Panc1 (cell line): ENCODE results near the gene KCTD13. TPM values are rescaled to one million over a fixed set of nuclear protein-coding genes. Genes with fewer than 3 reads are reported as not detected.

ENCODE experiments used
- ATAC-seq: fragments of 200-7000 bp; cut with Tn5 transposase; 2 replicates; pipeline ENCODE4 v1.9.1; 2020; ENCODE audit warnings: mild to moderate bottlenecking, moderate library complexity
- BruUV-seq: library from RNA; stranded (reverse); fragments of 400-500 nt; replicated peaks from 2 replicates; lab custom pipeline; 2021; lab: Mats Ljungman, UMichigan
- CTCF ChIA-PET: fragments of 300-600 bp; sonication (Branson Sonifier 250); formaldehyde crosslinking; loops from one replicate; lab custom pipeline; 2022; ENCODE audit warnings: antibody characterized with exemption; lab: Charles Lee
- POLR2A ChIA-PET: fragments of 300-600 bp; sonication (Branson Sonifier 250); formaldehyde crosslinking; loops from one replicate; lab custom pipeline; 2022; ENCODE audit warnings: antibody characterized with exemption; lab: Charles Lee
- DNase-seq: peaks from one replicate; pipeline ENCODE4 v3.0.0-alpha.2; 2010; ENCODE audit warnings: low read depth, low spot score
- H3K27ac ChIP-seq: 2 replicates; pipeline ENCODE4 v1.5.1; 2011; ENCODE audit warnings: mild to moderate bottlenecking, low read length, inconsistent platforms
- H3K27me3 ChIP-seq: fragments of 200-500 bp; sonication (Bioruptor generic); 2 replicates; pipeline ENCODE4 v1.6.0; 2014; ENCODE audit warnings: low read length, inconsistent platforms; ENCODE audit not compliant: control insufficient read depth, insufficient read depth
- H3K36me3 ChIP-seq: fragments of 200-500 bp; sonication (Bioruptor generic); 2 replicates; pipeline ENCODE4 v1.5.1; 2014; ENCODE audit warnings: inconsistent platforms, mild to moderate bottlenecking, low read length, moderate library complexity; ENCODE audit not compliant: control insufficient read depth, insufficient read depth
- H3K4me1 ChIP-seq: 2 replicates; pipeline ENCODE4 v1.5.1; 2011; ENCODE audit warnings: inconsistent platforms, mild to moderate bottlenecking, low read length, moderate library complexity; ENCODE audit not compliant: control insufficient read depth, insufficient read depth
- H3K4me3 ChIP-seq, 2 experiments: 2 replicates each; pipeline ENCODE4 v1.5.1; 2011 to 2012; ENCODE audit warnings: low read depth in 2 of 2, low read length in 2 of 2, mild to moderate bottlenecking in 2 of 2, inconsistent platforms in 1 of 2, moderate library complexity in 1 of 2
- H3K9me3 ChIP-seq: fragments of 200-500 bp; sonication (Bioruptor generic); 2 replicates; pipeline ENCODE4 v1.5.1; 2014; ENCODE audit warnings: low read depth, mild to moderate bottlenecking, inconsistent platforms, low read length, moderate library complexity; ENCODE audit not compliant: control insufficient read depth, insufficient read depth
- POLR2AphosphoS5 ChIP-seq: IDR thresholded peaks from 2 replicates; pipeline ENCODE4 v1.6.1; 2012; ENCODE audit warnings: mild to moderate bottlenecking, low read depth, low read length, moderate library complexity
- SIN3A ChIP-seq: IDR thresholded peaks from 2 replicates; pipeline ENCODE4 v1.6.1; 2012; ENCODE audit warnings: low read depth, mild to moderate bottlenecking, low read length, moderate library complexity, borderline replicate concordance; ENCODE audit not compliant: insufficient read depth
- TCF7L2 ChIP-seq: IDR thresholded peaks from 2 replicates; pipeline ENCODE4 v1.6.1; 2011; ENCODE audit warnings: mild to moderate bottlenecking, low read depth, low read length, inconsistent platforms
- in situ Hi-C: cut with HindIII; loops from 2 replicates; pipeline ENCODE4 v1.10.0; 2016; ENCODE audit warnings: low sequenced_read_pairs, low pct_unique_long_range_greater_than_20kb
- intact Hi-C: fragments of 100-400 bp; cut with micrococcal nuclease; formaldehyde crosslinking; loops from one replicate; pipeline ENCODE4 v1.10.0; 2022; ENCODE audit not compliant: unreplicated experiment
- total RNA-seq: library from RNA; stranded (reverse); gene quantifications from one replicate; pipeline ENCODE4 v1.2.1, GENCODE V29; 2021; ENCODE audit not compliant: unreplicated experiment
- TF ChIP-seq, protein P1 (sequence below): fragments of 450-650 bp; IDR thresholded peaks from 2 replicates; pipeline ENCODE4 v1.5.1; 2017; ENCODE audit warnings: mild to moderate bottlenecking
- TF ChIP-seq, protein P2 (sequence below), 2 experiments: IDR thresholded peaks; 2 replicates each; pipeline ENCODE4 v1.6.1; 2011 to 2012; ENCODE audit warnings: low read depth in 2 of 2, control low read depth in 1 of 2, low read length in 1 of 2, mild to moderate bottlenecking in 1 of 2, moderate library complexity in 1 of 2; ENCODE audit not compliant: insufficient read depth in 1 of 2

Gene KCTD13
- total RNA-seq, 1 experiment from 2014 or later, result 45.7 TPM

GRCh38 chr16:29963021-29963743 lies 37.2 kb upstream of the KCTD13 start:
- intact Hi-C loops (no loop called here), in situ Hi-C loops (no loop called here)
- POLR2A ChIA-PET, result interaction anchor here (1.3 kb wide), 1 partner anchor 10 kb away, joined by 3 read pairs; the partner anchor contains the start of gene TAOK2
- CTCF ChIA-PET, result no interaction called here
- Histone ChIP-seq H3K36me3 (peaks cover 3% of the 10 kb centered on the region; the same call in 1 of the 2 replicates), H3K27me3 (no peaks in the 10 kb centered on the region), H3K4me1 (peaks cover 15% of the 10 kb centered on the region), H3K4me3 (peak overlapping the region; percentile 69 to 72), H3K9me3 (no peaks in the 10 kb centered on the region), H3K27ac (peak overlapping the region; percentile 94)
- DNase-seq (no peak), ATAC-seq (no peak)
- TF ChIP-seq TCF7L2, result no peak
- no peak for TF ChIP-seq POLR2AphosphoS5
- TF ChIP-seq, protein P1, sequence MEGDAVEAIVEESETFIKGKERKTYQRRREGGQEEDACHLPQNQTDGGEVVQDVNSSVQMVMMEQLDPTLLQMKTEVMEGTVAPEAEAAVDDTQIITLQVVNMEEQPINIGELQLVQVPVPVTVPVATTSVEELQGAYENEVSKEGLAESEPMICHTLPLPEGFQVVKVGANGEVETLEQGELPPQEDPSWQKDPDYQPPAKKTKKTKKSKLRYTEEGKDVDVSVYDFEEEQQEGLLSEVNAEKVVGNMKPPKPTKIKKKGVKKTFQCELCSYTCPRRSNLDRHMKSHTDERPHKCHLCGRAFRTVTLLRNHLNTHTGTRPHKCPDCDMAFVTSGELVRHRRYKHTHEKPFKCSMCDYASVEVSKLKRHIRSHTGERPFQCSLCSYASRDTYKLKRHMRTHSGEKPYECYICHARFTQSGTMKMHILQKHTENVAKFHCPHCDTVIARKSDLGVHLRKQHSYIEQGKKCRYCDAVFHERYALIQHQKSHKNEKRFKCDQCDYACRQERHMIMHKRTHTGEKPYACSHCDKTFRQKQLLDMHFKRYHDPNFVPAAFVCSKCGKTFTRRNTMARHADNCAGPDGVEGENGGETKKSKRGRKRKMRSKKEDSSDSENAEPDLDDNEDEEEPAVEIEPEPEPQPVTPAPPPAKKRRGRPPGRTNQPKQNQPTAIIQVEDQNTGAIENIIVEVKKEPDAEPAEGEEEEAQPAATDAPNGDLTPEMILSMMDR, result no peak
- TF ChIP-seq, protein P2, sequence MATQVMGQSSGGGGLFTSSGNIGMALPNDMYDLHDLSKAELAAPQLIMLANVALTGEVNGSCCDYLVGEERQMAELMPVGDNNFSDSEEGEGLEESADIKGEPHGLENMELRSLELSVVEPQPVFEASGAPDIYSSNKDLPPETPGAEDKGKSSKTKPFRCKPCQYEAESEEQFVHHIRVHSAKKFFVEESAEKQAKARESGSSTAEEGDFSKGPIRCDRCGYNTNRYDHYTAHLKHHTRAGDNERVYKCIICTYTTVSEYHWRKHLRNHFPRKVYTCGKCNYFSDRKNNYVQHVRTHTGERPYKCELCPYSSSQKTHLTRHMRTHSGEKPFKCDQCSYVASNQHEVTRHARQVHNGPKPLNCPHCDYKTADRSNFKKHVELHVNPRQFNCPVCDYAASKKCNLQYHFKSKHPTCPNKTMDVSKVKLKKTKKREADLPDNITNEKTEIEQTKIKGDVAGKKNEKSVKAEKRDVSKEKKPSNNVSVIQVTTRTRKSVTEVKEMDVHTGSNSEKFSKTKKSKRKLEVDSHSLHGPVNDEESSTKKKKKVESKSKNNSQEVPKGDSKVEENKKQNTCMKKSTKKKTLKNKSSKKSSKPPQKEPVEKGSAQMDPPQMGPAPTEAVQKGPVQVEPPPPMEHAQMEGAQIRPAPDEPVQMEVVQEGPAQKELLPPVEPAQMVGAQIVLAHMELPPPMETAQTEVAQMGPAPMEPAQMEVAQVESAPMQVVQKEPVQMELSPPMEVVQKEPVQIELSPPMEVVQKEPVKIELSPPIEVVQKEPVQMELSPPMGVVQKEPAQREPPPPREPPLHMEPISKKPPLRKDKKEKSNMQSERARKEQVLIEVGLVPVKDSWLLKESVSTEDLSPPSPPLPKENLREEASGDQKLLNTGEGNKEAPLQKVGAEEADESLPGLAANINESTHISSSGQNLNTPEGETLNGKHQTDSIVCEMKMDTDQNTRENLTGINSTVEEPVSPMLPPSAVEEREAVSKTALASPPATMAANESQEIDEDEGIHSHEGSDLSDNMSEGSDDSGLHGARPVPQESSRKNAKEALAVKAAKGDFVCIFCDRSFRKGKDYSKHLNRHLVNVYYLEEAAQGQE (IDR thresholded peaks at IDR 0.05; ENCODE audit: insufficient read depth in 1 of 2, low read depth in 2 of 2, low read length in 1 of 2), result no peak
- TF ChIP-seq SIN3A, result no peak
- no TSS peak for BruUV-seq

GRCh38 chr16:29962344-29962994 lies 36.4 kb upstream of the KCTD13 start:
- Histone ChIP-seq H3K27me3 (no peaks in the 10 kb centered on the region), H3K9me3 (no peaks in the 10 kb centered on the region), H3K4me1 (peaks cover 15% of the 10 kb centered on the region), H3K4me3 (peak overlapping the region; percentile 69 to 72), H3K36me3 (peaks cover 3% of the 10 kb centered on the region; the same call in 1 of the 2 replicates), H3K27ac (peak overlapping the region; percentile 94)
- ChIA-PET POLR2A (interaction anchor here (0.6 to 1.6 kb wide), 3 partner anchors 11 to 124 kb away, joined by 3 to 7 read pairs (median 3); partner anchors contain the start of gene TAOK2), CTCF (interaction anchor here (1.2 kb wide), 1 partner anchor 46 kb away, joined by 5 read pairs; no protein-coding TSS in a partner anchor)
- intact Hi-C loops (no loop called here), in situ Hi-C loops (no loop called here)
- TF ChIP-seq, protein P2 (IDR thresholded peaks at IDR 0.05; ENCODE audit: insufficient read depth in 1 of 2, low read depth in 2 of 2, low read length in 1 of 2), result no peak
- TF ChIP-seq SIN3A, result no peak
- BruUV-seq, result TSS peak; percentile 83
- ATAC-seq (0 out of 2 replicates have a peak, but pooled peaks have one; percentile 4), DNase-seq (no peak)
